Measurements from ENCODE around the gene IL18BP.

IL18BP gene

DNA sequence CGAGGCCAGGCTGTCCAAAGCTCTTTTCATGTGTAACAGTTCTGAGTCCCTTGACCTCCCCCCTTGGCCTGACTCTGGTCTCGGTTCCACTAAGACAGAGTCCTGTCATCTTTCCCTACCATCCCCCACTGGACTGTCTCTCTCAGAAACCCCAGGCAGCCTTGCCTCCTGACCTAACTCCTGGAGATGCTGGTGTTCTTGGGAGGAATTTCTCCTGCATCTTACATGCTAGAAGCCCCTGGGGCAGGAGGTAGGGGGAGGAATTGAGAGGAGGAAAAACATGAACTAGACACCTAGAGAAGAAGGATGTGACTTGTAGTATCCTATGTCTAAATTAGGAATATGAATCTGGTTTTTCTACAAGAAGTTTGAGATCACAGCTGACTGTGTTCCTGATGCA lies 648 bp upstream of the IL18BP start:
- ChIA-PET POLR2A (no interaction called here), CTCF (interaction anchor here (0.7 to 4.5 kb wide), 6 partner anchors 15 to 185 kb away, joined by 3 to 25 read pairs (median 4); no protein-coding TSS in a partner anchor)
- no peak overlapping the region for H3K4me3 ChIP-seq (ENCODE audit: low read depth, low read length)
- DNase-seq (ENCODE audit: low read depth, low spot score) = no peak
- TF ChIP-seq, protein P1, sequence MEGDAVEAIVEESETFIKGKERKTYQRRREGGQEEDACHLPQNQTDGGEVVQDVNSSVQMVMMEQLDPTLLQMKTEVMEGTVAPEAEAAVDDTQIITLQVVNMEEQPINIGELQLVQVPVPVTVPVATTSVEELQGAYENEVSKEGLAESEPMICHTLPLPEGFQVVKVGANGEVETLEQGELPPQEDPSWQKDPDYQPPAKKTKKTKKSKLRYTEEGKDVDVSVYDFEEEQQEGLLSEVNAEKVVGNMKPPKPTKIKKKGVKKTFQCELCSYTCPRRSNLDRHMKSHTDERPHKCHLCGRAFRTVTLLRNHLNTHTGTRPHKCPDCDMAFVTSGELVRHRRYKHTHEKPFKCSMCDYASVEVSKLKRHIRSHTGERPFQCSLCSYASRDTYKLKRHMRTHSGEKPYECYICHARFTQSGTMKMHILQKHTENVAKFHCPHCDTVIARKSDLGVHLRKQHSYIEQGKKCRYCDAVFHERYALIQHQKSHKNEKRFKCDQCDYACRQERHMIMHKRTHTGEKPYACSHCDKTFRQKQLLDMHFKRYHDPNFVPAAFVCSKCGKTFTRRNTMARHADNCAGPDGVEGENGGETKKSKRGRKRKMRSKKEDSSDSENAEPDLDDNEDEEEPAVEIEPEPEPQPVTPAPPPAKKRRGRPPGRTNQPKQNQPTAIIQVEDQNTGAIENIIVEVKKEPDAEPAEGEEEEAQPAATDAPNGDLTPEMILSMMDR (IDR thresholded peaks at IDR 0.05; ENCODE audit: insufficient read depth, low read length, missing control alignments) = no peak

GRCh38 chr11:71999362-71999761 lies 653 bp downstream of the IL18BP start:
- H3K4me3 ChIP-seq (ENCODE audit: low read depth, low read length) = no peak overlapping the region
- CTCF ChIA-PET = interaction anchor here (0.8 to 1.6 kb wide), 7 partner anchors 8 to 434 kb away, joined by 3 to 8 read pairs (median 4); no protein-coding TSS in a partner anchor

DNA sequence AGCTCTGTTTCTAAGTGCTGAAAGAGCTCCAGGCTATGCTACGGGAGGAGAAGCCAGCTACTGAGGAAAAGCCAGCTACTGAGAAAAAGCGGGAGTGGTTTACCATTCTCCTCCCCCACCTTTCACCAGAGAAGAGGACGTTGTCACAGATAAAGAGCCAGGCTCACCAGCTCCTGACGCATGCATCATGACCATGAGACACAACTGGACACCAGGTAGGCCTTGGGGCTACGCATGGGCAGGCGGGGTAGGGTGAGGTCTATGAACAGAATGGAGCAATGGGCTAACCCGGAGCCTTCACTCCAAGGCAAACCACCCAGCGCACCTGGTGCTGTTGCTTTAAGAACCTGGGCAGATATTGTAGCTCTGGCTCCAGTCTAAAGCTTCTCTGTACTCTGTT lies 1.1 kb downstream of the IL18BP start:
- no peak overlapping the region for H3K4me3 ChIP-seq (ENCODE audit: low read depth, low read length)
- DNase-seq (ENCODE audit: low read depth, low spot score) = no peak
- TF ChIP-seq, protein P1 (IDR thresholded peaks at IDR 0.05; ENCODE audit: insufficient read depth, low read length, missing control alignments) = no peak
- POLR2A ChIA-PET = interaction anchor here (1.4 kb wide), 1 partner anchor 9 kb away, joined by 3 read pairs; no protein-coding TSS in a partner anchor
- CTCF ChIA-PET = interaction anchor here (0.8 to 1.6 kb wide), 7 partner anchors 8 to 433 kb away, joined by 3 to 8 read pairs (median 4); no protein-coding TSS in a partner anchor

More at GRCh38 chr11:71999362-71999761, 653 bp downstream of the IL18BP start:
- TF ChIP-seq, protein P1 (IDR thresholded peaks at IDR 0.05; ENCODE audit: insufficient read depth, low read length, missing control alignments) = no peak
- POLR2A ChIA-PET = interaction anchor here (1.4 kb wide), 1 partner anchor 9 kb away, joined by 3 read pairs; no protein-coding TSS in a partner anchor
- DNase-seq (ENCODE audit: low read depth, low spot score) = no peak

DNA sequence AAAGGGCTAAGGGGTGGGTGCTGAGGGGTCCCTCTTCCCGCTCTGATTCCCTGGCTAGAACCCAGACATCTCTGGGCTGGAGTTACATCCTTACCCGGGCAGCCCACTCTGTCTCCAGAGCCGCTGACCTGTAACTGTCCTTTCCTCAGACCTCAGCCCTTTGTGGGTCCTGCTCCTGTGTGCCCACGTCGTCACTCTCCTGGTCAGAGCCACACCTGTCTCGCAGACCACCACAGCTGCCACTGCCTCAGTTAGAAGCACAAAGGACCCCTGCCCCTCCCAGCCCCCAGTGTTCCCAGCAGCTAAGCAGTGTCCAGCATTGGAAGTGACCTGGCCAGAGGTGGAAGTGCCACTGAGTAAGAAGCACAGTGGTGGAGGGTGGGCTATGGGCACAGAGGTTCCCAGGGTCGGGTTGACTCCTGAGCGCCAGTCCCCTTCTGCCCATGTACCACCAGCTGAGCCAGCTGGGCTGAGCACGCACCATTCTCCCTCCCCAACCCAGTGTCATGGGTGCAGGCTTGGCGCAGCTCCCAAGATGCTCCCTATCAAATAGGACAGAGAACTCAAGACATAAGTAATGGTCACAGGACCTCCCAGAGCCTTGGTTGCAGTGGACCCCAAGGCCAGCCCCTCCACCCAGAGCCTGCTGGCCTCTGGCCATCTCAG lies 1.6 kb downstream of the IL18BP start:
- TF ChIP-seq, protein P1 (IDR thresholded peaks at IDR 0.05; ENCODE audit: insufficient read depth, low read length, missing control alignments) = no peak
- DNase-seq (ENCODE audit: low read depth, low spot score) = no peak
- CTCF ChIA-PET = interaction anchor here (0.8 to 1.6 kb wide), 9 partner anchors 8 to 433 kb away, joined by 3 to 8 read pairs (median 4); no protein-coding TSS in a partner anchor
- POLR2A ChIA-PET = interaction anchor here (1.4 kb wide), 1 partner anchor 8 kb away, joined by 3 read pairs; no protein-coding TSS in a partner anchor
- H3K4me3 ChIP-seq (ENCODE audit: low read depth, low read length) = no peak overlapping the region

- no peak overlapping the region for H3K4me3 ChIP-seq (ENCODE audit: low read depth, low read length)
- POLR2A ChIA-PET = interaction anchor here (0.9 kb wide), 1 partner anchor 72 kb away, joined by 3 read pairs; the partner anchor contains the start of gene RNF121
- TF ChIP-seq, protein P1 (IDR thresholded peaks at IDR 0.05; ENCODE audit: insufficient read depth, low read length, missing control alignments) = no peak
- DNase-seq (ENCODE audit: low read depth, low spot score) = no peak
- CTCF ChIA-PET = interaction anchor here (0.9 to 1.3 kb wide), 4 partner anchors 9 to 90 kb away, joined by 3 to 5 read pairs (median 4); no protein-coding TSS in a partner anchor
Observed at GRCh38 chr11:72001285-72001684, 2.6 kb downstream of the IL18BP start.

Measured in AG04449 (cell line).